ENCODE measurements around the gene FGF13. TPM values are rescaled to one million over a fixed set of nuclear protein-coding genes. Genes with fewer than 3 reads are reported as not detected.

The FGF13 gene
- total RNA-seq, 4 donors from 2014 or later: 5.7 to 7.5 (median 6.2) TPM

DNA sequence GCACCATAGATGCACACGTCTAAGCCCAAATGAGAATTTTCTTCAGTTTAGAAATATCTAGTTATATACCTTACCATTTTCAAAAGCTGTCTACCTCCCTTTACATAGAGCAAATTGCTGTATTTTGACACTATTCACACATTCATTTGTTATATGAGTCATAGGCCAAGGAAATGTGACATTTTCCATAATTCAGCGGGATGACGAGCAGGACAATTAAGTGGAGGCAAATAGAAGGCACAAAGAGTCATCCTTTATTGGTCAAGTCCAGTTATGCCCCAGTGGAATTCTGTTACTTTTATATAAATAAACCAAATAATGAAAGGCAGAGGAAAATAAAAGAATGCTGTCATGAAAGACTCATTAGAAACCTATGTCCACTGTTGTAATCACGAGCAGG, 27.9 kb downstream of the FGF13 start:
- H3K9me3 ChIP-seq: no peaks in the 10 kb centered on the region
- no peak for DNase-seq (ENCODE audit: low spot score in 2 of 2)
- H3K27me3 ChIP-seq: no peaks in the 10 kb centered on the region
- no peak overlapping the region for H3K27ac ChIP-seq
- H3K36me3 ChIP-seq: no peaks in the 10 kb centered on the region
- TF ChIP-seq, protein P1, sequence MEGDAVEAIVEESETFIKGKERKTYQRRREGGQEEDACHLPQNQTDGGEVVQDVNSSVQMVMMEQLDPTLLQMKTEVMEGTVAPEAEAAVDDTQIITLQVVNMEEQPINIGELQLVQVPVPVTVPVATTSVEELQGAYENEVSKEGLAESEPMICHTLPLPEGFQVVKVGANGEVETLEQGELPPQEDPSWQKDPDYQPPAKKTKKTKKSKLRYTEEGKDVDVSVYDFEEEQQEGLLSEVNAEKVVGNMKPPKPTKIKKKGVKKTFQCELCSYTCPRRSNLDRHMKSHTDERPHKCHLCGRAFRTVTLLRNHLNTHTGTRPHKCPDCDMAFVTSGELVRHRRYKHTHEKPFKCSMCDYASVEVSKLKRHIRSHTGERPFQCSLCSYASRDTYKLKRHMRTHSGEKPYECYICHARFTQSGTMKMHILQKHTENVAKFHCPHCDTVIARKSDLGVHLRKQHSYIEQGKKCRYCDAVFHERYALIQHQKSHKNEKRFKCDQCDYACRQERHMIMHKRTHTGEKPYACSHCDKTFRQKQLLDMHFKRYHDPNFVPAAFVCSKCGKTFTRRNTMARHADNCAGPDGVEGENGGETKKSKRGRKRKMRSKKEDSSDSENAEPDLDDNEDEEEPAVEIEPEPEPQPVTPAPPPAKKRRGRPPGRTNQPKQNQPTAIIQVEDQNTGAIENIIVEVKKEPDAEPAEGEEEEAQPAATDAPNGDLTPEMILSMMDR (IDR thresholded peaks at IDR 0.05): no peak
- TF ChIP-seq EP300 (IDR thresholded peaks at IDR 0.05): no peak
- TF ChIP-seq POLR2A (IDR thresholded peaks at IDR 0.05): no peak
- WGBS, 2 donors: 59 to 66% methylated on average over 4 of the region's 4 CpGs
- H3K4me3 ChIP-seq: no peak overlapping the region
- H3K4me1 ChIP-seq: no peaks in the 10 kb centered on the region

DNA sequence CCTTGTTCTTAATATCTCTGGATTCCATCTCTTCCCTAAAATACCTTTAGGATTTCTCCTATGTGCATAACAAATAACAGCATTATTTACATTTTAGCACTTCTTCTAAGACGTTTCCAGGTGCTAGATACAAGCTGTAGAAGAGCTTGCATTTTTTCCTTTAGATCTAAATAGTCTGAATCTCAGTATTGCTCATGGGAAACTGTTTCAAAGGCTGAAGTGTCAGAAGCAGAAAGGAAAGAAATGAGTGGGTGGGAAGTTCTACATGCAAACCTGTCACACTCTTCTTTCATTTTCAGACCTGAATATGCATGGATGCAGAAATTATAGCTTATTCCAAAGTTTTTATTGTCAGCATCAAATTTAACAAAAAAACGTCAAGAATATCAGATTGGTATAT, 41.8 kb downstream of the FGF13 start:
- no peak for DNase-seq (ENCODE audit: low spot score in 2 of 2)
- 26 to 43% methylated on average over 2 of the region's 2 CpGs for WGBS, 2 donors

GRCh38 chrX:138664466-138664865, 47.1 kb downstream of the FGF13 start:
- TF ChIP-seq EP300 (IDR thresholded peaks at IDR 0.05) (no peak), POLR2A (IDR thresholded peaks at IDR 0.05) (no peak)
- TF ChIP-seq, protein P1 (IDR thresholded peaks at IDR 0.05): no peak
- no peak for DNase-seq (ENCODE audit: low spot score in 2 of 2)
- Histone ChIP-seq H3K27me3 (no peaks in the 10 kb centered on the region), H3K4me1 (no peaks in the 10 kb centered on the region), H3K36me3 (no peaks in the 10 kb centered on the region), H3K4me3 (no peak overlapping the region), H3K27ac (no peak overlapping the region), H3K9me3 (no peaks in the 10 kb centered on the region)
- 80 to 96% methylated on average over 1 of the region's 1 CpG for WGBS, 2 donors

More for the DNA sequence above, 41.8 kb downstream of the FGF13 start:
- H3K4me1 ChIP-seq: no peaks in the 10 kb centered on the region
- H3K9me3 ChIP-seq: no peaks in the 10 kb centered on the region
- no peak overlapping the region for H3K27ac ChIP-seq
- H3K4me3 ChIP-seq: no peak overlapping the region
- H3K36me3 ChIP-seq: no peaks in the 10 kb centered on the region
- no peaks in the 10 kb centered on the region for H3K27me3 ChIP-seq
- TF ChIP-seq, protein P1 (IDR thresholded peaks at IDR 0.05): no peak

- 59 to 67% methylated on average over 3 of the region's 3 CpGs for whole genome bisulfite sequencing, 2 donors
These were observed 47.5 kb downstream of the FGF13 start for GRCh38 chrX:138664016-138664415.

GRCh38 chrX:138651494-138651893, 60.0 kb downstream of the FGF13 start:
- Histone ChIP-seq H3K27me3 (no peaks in the 10 kb centered on the region), H3K4me3 (no peak overlapping the region), H3K27ac (no peak overlapping the region), H3K36me3 (no peaks in the 10 kb centered on the region), H3K9me3 (no peaks in the 10 kb centered on the region), H3K4me1 (no peaks in the 10 kb centered on the region)
- TF ChIP-seq POLR2A (IDR thresholded peaks at IDR 0.05): no peak
- TF ChIP-seq, protein P1 (IDR thresholded peaks at IDR 0.05): no peak
- TF ChIP-seq EP300 (IDR thresholded peaks at IDR 0.05): no peak
- no peak for DNase-seq (ENCODE audit: low spot score in 2 of 2)

More at GRCh38 chrX:138664016-138664415, 47.5 kb downstream of the FGF13 start:
- Histone ChIP-seq H3K9me3 (no peaks in the 10 kb centered on the region), H3K4me3 (no peak overlapping the region), H3K27me3 (no peaks in the 10 kb centered on the region), H3K27ac (no peak overlapping the region), H3K4me1 (no peaks in the 10 kb centered on the region), H3K36me3 (no peaks in the 10 kb centered on the region)
- TF ChIP-seq, protein P1 (IDR thresholded peaks at IDR 0.05): no peak
- TF ChIP-seq EP300 (IDR thresholded peaks at IDR 0.05) (no peak), POLR2A (IDR thresholded peaks at IDR 0.05) (no peak)
- no peak for DNase-seq (ENCODE audit: low spot score in 2 of 2)
